Panc1 (cell line): ENCODE data around the gene ITGA3. TPM values are rescaled to one million over a fixed set of nuclear protein-coding genes. Genes with fewer than 3 reads are reported as not detected.

Source experiments
- ATAC-seq: fragments of 200-7000 bp; cut with Tn5 transposase; 2 replicates; pipeline ENCODE4 v1.9.1; 2020; ENCODE audit warnings: mild to moderate bottlenecking, moderate library complexity
- BruUV-seq: library from RNA; stranded (reverse); fragments of 400-500 nt; replicated peaks from 2 replicates; lab custom pipeline; 2021; lab: Mats Ljungman, UMichigan
- CTCF ChIA-PET: fragments of 300-600 bp; sonication (Branson Sonifier 250); formaldehyde crosslinking; loops from one replicate; lab custom pipeline; 2022; ENCODE audit warnings: antibody characterized with exemption; lab: Charles Lee
- POLR2A ChIA-PET: fragments of 300-600 bp; sonication (Branson Sonifier 250); formaldehyde crosslinking; loops from one replicate; lab custom pipeline; 2022; ENCODE audit warnings: antibody characterized with exemption; lab: Charles Lee
- DNase-seq: peaks from one replicate; pipeline ENCODE4 v3.0.0-alpha.2; 2010; ENCODE audit warnings: low read depth, low spot score
- H3K27ac ChIP-seq: 2 replicates; pipeline ENCODE4 v1.5.1; 2011; ENCODE audit warnings: mild to moderate bottlenecking, low read length, inconsistent platforms
- H3K27me3 ChIP-seq: fragments of 200-500 bp; sonication (Bioruptor generic); 2 replicates; pipeline ENCODE4 v1.6.0; 2014; ENCODE audit warnings: low read length, inconsistent platforms; ENCODE audit not compliant: control insufficient read depth, insufficient read depth
- H3K36me3 ChIP-seq: fragments of 200-500 bp; sonication (Bioruptor generic); 2 replicates; pipeline ENCODE4 v1.5.1; 2014; ENCODE audit warnings: inconsistent platforms, mild to moderate bottlenecking, low read length, moderate library complexity; ENCODE audit not compliant: control insufficient read depth, insufficient read depth
- H3K4me1 ChIP-seq: 2 replicates; pipeline ENCODE4 v1.5.1; 2011; ENCODE audit warnings: inconsistent platforms, mild to moderate bottlenecking, low read length, moderate library complexity; ENCODE audit not compliant: control insufficient read depth, insufficient read depth
- H3K4me3 ChIP-seq, 2 experiments: 2 replicates each; pipeline ENCODE4 v1.5.1; 2011 to 2012; ENCODE audit warnings: low read depth in 2 of 2, low read length in 2 of 2, mild to moderate bottlenecking in 2 of 2, inconsistent platforms in 1 of 2, moderate library complexity in 1 of 2
- H3K9me3 ChIP-seq: fragments of 200-500 bp; sonication (Bioruptor generic); 2 replicates; pipeline ENCODE4 v1.5.1; 2014; ENCODE audit warnings: low read depth, mild to moderate bottlenecking, inconsistent platforms, low read length, moderate library complexity; ENCODE audit not compliant: control insufficient read depth, insufficient read depth
- POLR2AphosphoS5 ChIP-seq: IDR thresholded peaks from 2 replicates; pipeline ENCODE4 v1.6.1; 2012; ENCODE audit warnings: mild to moderate bottlenecking, low read depth, low read length, moderate library complexity
- SIN3A ChIP-seq: IDR thresholded peaks from 2 replicates; pipeline ENCODE4 v1.6.1; 2012; ENCODE audit warnings: low read depth, mild to moderate bottlenecking, low read length, moderate library complexity, borderline replicate concordance; ENCODE audit not compliant: insufficient read depth
- TCF7L2 ChIP-seq: IDR thresholded peaks from 2 replicates; pipeline ENCODE4 v1.6.1; 2011; ENCODE audit warnings: mild to moderate bottlenecking, low read depth, low read length, inconsistent platforms
- in situ Hi-C: cut with HindIII; loops from 2 replicates; pipeline ENCODE4 v1.10.0; 2016; ENCODE audit warnings: low sequenced_read_pairs, low pct_unique_long_range_greater_than_20kb
- intact Hi-C: fragments of 100-400 bp; cut with micrococcal nuclease; formaldehyde crosslinking; loops from one replicate; pipeline ENCODE4 v1.10.0; 2022; ENCODE audit not compliant: unreplicated experiment
- total RNA-seq: library from RNA; stranded (reverse); gene quantifications from one replicate; pipeline ENCODE4 v1.2.1, GENCODE V29; 2021; ENCODE audit not compliant: unreplicated experiment
- TF ChIP-seq, protein P1 (sequence below), 2 experiments: IDR thresholded peaks; 2 replicates each; pipeline ENCODE4 v1.6.1; 2011 to 2012; ENCODE audit warnings: low read depth in 2 of 2, control low read depth in 1 of 2, low read length in 1 of 2, mild to moderate bottlenecking in 1 of 2, moderate library complexity in 1 of 2; ENCODE audit not compliant: insufficient read depth in 1 of 2
- TF ChIP-seq, protein P2 (sequence below): fragments of 450-650 bp; IDR thresholded peaks from 2 replicates; pipeline ENCODE4 v1.5.1; 2017; ENCODE audit warnings: mild to moderate bottlenecking

ITGA3 gene
- total RNA-seq, 1 experiment from 2014 or later: 439 TPM

DNA sequence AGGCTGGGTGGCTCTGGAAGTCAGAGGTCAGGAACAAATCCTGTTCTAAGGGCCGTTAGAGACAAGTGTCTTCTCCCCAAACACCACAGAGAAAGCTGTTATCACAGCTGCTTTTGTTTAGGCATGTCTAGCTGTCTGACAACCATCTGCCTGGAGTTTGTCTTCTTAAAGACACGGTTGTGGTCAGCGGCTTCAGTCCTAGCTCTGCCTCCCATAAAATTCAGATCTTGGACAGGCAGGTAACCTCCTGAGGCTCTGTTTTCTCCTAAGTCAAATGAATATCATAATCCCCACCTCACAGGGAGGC, 2.3 kb upstream of the ITGA3 start:
- peak overlapping the region; percentile 99 for H3K27ac ChIP-seq
- in situ Hi-C loops: no loop called here
- H3K36me3 ChIP-seq: peaks cover 8% of the 10 kb centered on the region; the same call in 1 of the 2 replicates
- H3K27me3 ChIP-seq: no peaks in the 10 kb centered on the region
- DNase-seq (no peak), ATAC-seq (no peak)
- CTCF ChIA-PET: interaction anchor here (1.2 kb wide), 1 partner anchor 26 kb away, joined by 3 read pairs; no protein-coding TSS in a partner anchor
- TF ChIP-seq POLR2AphosphoS5 (no peak; the same call in 1 of the 2 replicates), TCF7L2 (no peak), SIN3A (no peak)
- TF ChIP-seq, protein P1, sequence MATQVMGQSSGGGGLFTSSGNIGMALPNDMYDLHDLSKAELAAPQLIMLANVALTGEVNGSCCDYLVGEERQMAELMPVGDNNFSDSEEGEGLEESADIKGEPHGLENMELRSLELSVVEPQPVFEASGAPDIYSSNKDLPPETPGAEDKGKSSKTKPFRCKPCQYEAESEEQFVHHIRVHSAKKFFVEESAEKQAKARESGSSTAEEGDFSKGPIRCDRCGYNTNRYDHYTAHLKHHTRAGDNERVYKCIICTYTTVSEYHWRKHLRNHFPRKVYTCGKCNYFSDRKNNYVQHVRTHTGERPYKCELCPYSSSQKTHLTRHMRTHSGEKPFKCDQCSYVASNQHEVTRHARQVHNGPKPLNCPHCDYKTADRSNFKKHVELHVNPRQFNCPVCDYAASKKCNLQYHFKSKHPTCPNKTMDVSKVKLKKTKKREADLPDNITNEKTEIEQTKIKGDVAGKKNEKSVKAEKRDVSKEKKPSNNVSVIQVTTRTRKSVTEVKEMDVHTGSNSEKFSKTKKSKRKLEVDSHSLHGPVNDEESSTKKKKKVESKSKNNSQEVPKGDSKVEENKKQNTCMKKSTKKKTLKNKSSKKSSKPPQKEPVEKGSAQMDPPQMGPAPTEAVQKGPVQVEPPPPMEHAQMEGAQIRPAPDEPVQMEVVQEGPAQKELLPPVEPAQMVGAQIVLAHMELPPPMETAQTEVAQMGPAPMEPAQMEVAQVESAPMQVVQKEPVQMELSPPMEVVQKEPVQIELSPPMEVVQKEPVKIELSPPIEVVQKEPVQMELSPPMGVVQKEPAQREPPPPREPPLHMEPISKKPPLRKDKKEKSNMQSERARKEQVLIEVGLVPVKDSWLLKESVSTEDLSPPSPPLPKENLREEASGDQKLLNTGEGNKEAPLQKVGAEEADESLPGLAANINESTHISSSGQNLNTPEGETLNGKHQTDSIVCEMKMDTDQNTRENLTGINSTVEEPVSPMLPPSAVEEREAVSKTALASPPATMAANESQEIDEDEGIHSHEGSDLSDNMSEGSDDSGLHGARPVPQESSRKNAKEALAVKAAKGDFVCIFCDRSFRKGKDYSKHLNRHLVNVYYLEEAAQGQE (IDR thresholded peaks at IDR 0.05; ENCODE audit: insufficient read depth in 1 of 2, low read depth in 2 of 2, low read length in 1 of 2): no peak
- TF ChIP-seq, protein P2, sequence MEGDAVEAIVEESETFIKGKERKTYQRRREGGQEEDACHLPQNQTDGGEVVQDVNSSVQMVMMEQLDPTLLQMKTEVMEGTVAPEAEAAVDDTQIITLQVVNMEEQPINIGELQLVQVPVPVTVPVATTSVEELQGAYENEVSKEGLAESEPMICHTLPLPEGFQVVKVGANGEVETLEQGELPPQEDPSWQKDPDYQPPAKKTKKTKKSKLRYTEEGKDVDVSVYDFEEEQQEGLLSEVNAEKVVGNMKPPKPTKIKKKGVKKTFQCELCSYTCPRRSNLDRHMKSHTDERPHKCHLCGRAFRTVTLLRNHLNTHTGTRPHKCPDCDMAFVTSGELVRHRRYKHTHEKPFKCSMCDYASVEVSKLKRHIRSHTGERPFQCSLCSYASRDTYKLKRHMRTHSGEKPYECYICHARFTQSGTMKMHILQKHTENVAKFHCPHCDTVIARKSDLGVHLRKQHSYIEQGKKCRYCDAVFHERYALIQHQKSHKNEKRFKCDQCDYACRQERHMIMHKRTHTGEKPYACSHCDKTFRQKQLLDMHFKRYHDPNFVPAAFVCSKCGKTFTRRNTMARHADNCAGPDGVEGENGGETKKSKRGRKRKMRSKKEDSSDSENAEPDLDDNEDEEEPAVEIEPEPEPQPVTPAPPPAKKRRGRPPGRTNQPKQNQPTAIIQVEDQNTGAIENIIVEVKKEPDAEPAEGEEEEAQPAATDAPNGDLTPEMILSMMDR: no peak
- intact Hi-C loops: no loop called here
- H3K4me1 ChIP-seq: peaks cover 69% of the 10 kb centered on the region
- BruUV-seq: no TSS peak
- POLR2A ChIA-PET: interaction anchor here (0.6 kb wide), 1 partner anchor 111 kb away, joined by 3 read pairs; no protein-coding TSS in a partner anchor
- no peaks in the 10 kb centered on the region for H3K9me3 ChIP-seq
- 0 out of 4 replicates have a peak overlapping the region, but pooled peaks of 1 of the 2 experiments have one; percentile 2 for H3K4me3 ChIP-seq

DNA sequence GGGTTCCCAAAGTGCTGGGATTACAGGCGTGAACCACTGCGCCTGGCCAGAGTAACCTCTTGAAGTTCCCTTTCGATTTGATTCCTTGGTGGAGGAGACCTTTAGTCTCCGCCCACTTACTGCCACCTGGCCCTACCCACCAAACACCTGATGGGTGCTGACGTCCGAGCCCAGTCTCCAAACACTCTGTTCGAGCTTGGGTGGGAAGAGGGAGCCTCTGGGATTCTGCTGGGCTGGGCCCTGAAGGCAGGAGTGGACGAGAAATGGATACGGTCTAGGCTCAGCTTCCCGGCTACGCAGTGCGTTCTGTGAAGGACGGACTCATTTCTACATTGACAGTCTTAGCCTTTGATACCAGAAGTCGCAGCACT, 870 bp upstream of the ITGA3 start:
- DNase-seq (no peak), ATAC-seq (peak; percentile 11)
- Histone ChIP-seq H3K27me3 (no peaks in the 10 kb centered on the region), H3K27ac (peak overlapping the region; percentile 99), H3K4me1 (peaks cover 69% of the 10 kb centered on the region), H3K9me3 (no peaks in the 10 kb centered on the region), H3K4me3 (peak overlapping the region; percentile 63 to 99), H3K36me3 (peaks cover 8% of the 10 kb centered on the region; the same call in 1 of the 2 replicates)
- CTCF ChIA-PET: interaction anchor here (0.5 kb wide), 2 partner anchors 145 to 156 kb away, joined by 3 to 6 read pairs; no protein-coding TSS in a partner anchor
- BruUV-seq: TSS peak; percentile 98
- TF ChIP-seq, protein P2: no peak
- TF ChIP-seq POLR2AphosphoS5 (no peak), TCF7L2 (no peak), SIN3A (no peak)
- TF ChIP-seq, protein P1 (IDR thresholded peaks at IDR 0.05; ENCODE audit: insufficient read depth in 1 of 2, low read depth in 2 of 2, low read length in 1 of 2): no peak
- POLR2A ChIA-PET: interaction anchor here (1.2 kb wide), 1 partner anchor 26 kb away, joined by 4 read pairs; no protein-coding TSS in a partner anchor
- in situ Hi-C loops (no loop called here), intact Hi-C loops (loop anchor here (1.0 kb wide), 1 partner anchor 27 kb away; no protein-coding TSS in a partner anchor)
